ENCODE measurements around the gene PPP1R7. TPM values are rescaled to one million over a fixed set of nuclear protein-coding genes. Genes with fewer than 3 reads are reported as not detected.

The PPP1R7 gene
- total and polyA plus RNA-seq, 8 donors = 21.5 to 38.7 (median 31.5) TPM

- DNase-seq (peak in 1 of 6 donors; percentile 14), FAIRE-seq (no peak), ATAC-seq (no peak)
- WGBS, 2 donors = 80 to 85% methylated on average over 3 of the region's 3 CpGs
- TF ChIP-seq CTCF (IDR thresholded peaks at IDR 0.05) = no peak
- Histone ChIP-seq H3K4me3 (no peak overlapping the region), H3K27me3 (no peaks in the 10 kb centered on the region), H3K4me1 (no peaks in the 10 kb centered on the region), H3K9me3 (no peaks in the 10 kb centered on the region), H3K27ac (no peak overlapping the region), H3K36me3 (no peaks in the 10 kb centered on the region)
- intact Hi-C loops (cut with DNase I) = no loop called here
Measured at GRCh38 chr2:241205086-241205485, 54.8 kb downstream of the PPP1R7 start.

- H3K27ac ChIP-seq = no peak overlapping the region
- ATAC-seq (no peak), DNase-seq (no peak), FAIRE-seq (no peak)
- intact Hi-C loops (cut with DNase I) = no loop called here
- WGBS, 2 donors = 89 to 90% methylated on average over 1 of the region's 1 CpG
- H3K4me3 ChIP-seq = no peak overlapping the region
- H3K27me3 ChIP-seq = no peaks in the 10 kb centered on the region
- H3K4me1 ChIP-seq = no peaks in the 10 kb centered on the region
- TF ChIP-seq CTCF (IDR thresholded peaks at IDR 0.05) = no peak
- no peaks in the 10 kb centered on the region for H3K36me3 ChIP-seq
- no peaks in the 10 kb centered on the region for H3K9me3 ChIP-seq
Measured at GRCh38 chr2:241207151-241207550, 56.9 kb downstream of the PPP1R7 start.

GRCh38 chr2:241207641-241208040, 57.4 kb downstream of the PPP1R7 start:
- H3K27ac ChIP-seq = no peak overlapping the region
- no peaks in the 10 kb centered on the region for H3K9me3 ChIP-seq
- no peaks in the 10 kb centered on the region for H3K36me3 ChIP-seq
- intact Hi-C loops (cut with DNase I) = no loop called here
- H3K4me3 ChIP-seq = no peak overlapping the region
- H3K27me3 ChIP-seq = no peaks in the 10 kb centered on the region
- FAIRE-seq (no peak), ATAC-seq (no peak), DNase-seq (no peak)
- H3K4me1 ChIP-seq = no peaks in the 10 kb centered on the region
- WGBS, 2 donors = 73 to 79% methylated on average over 6 of the region's 6 CpGs
- no peak for TF ChIP-seq CTCF (IDR thresholded peaks at IDR 0.05)

GRCh38 chr2:241208058-241208457, 57.8 kb downstream of the PPP1R7 start:
- ATAC-seq = no peak
- Histone ChIP-seq H3K4me3 (no peak overlapping the region), H3K9me3 (no peaks in the 10 kb centered on the region), H3K27me3 (no peaks in the 10 kb centered on the region), H3K36me3 (no peaks in the 10 kb centered on the region), H3K4me1 (no peaks in the 10 kb centered on the region), H3K27ac (no peak overlapping the region)
- WGBS, 2 donors = 52 to 57% methylated on average over 6 of the region's 6 CpGs
- intact Hi-C loops (cut with DNase I) = no loop called here
- DNase-seq = peak in 1 of 6 donors; percentile 14
- TF ChIP-seq CTCF (IDR thresholded peaks at IDR 0.05) = no peak
- no peak for FAIRE-seq

- no peak for FAIRE-seq
- peak in 2 of 6 donors; percentile 21 to 69 for DNase-seq
Measured at GRCh38 chr2:241209271-241209670, 59.0 kb downstream of the PPP1R7 start.

More at GRCh38 chr2:241209271-241209670, 59.0 kb downstream of the PPP1R7 start:
- TF ChIP-seq CTCF (IDR thresholded peaks at IDR 0.05) = no peak
- H3K4me3 ChIP-seq = no peak overlapping the region
- ATAC-seq = no peak
- WGBS, 2 donors = 80 to 91% methylated on average over 26 to 33 of the region's 33 CpGs
- intact Hi-C loops (cut with DNase I) = no loop called here
- H3K36me3 ChIP-seq = no peaks in the 10 kb centered on the region
- H3K27ac ChIP-seq = no peak overlapping the region
- H3K27me3 ChIP-seq = no peaks in the 10 kb centered on the region
- no peaks in the 10 kb centered on the region for H3K9me3 ChIP-seq
- no peaks in the 10 kb centered on the region for H3K4me1 ChIP-seq
